Kidney (tissue), 22 donors: Measurements from ENCODE around the gene LIPJ. TPM values are rescaled to one million over a fixed set of nuclear protein-coding genes. Genes with fewer than 3 reads are reported as not detected.

Experiments used
- DNase-seq, 5 donors: peaks; one replicate each; pipeline ENCODE4 v3.0.0-alpha.2; 2013 to 2020
- FAIRE-seq: peaks from 2 replicates; lab custom pipeline; 2012; peaks lifted over from hg19 to GRCh38; lab: Jason Lieb, UNC
- H3K27ac ChIP-seq, 2 donors: one replicate each; pipeline ENCODE4 v1.7.0; 2013; ENCODE audit warnings: low read depth in 2 of 2, low read length in 2 of 2, inconsistent platforms in 1 of 2
- H3K27me3 ChIP-seq: one replicate; pipeline ENCODE4 v1.7.1; 2013; ENCODE audit warnings: low read length, inconsistent platforms; ENCODE audit not compliant: control insufficient read depth, insufficient read depth
- H3K36me3 ChIP-seq, 3 donors: one replicate each; pipeline versions ENCODE4 v1.7.0 to v1.7.1; 2013; ENCODE audit warnings: low read length in 3 of 3, control low read depth in 1 of 3, inconsistent platforms in 1 of 3; ENCODE audit not compliant: insufficient read depth in 3 of 3, control insufficient read depth in 2 of 3
- H3K4me1 ChIP-seq, 3 donors: one replicate each; pipeline versions ENCODE4 v1.7.0 to v1.7.1; 2013; ENCODE audit warnings: low read length in 3 of 3, inconsistent platforms in 1 of 3, low read depth in 1 of 3; ENCODE audit not compliant: control insufficient read depth in 2 of 3, insufficient read depth in 2 of 3
- H3K4me3 ChIP-seq, 3 donors: one replicate each; pipeline versions ENCODE4 v1.7.0 to v1.8.1; 2013; ENCODE audit warnings: low read length in 3 of 3, control low read depth in 1 of 3, inconsistent platforms in 1 of 3
- H3K9ac ChIP-seq, 3 donors: one replicate each; pipeline versions ENCODE4 v1.7.0 to v1.7.1; 2013; ENCODE audit warnings: low read length in 3 of 3, control low read depth in 1 of 3, inconsistent platforms in 1 of 3
- H3K9me3 ChIP-seq, 3 donors: one replicate each; pipeline versions ENCODE4 v1.7.0 to v1.7.1; 2013; ENCODE audit warnings: low read length in 3 of 3, control low read depth in 1 of 3, inconsistent platforms in 1 of 3; ENCODE audit not compliant: control insufficient read depth in 2 of 3, insufficient read depth in 1 of 3
- CTCF ChIP-seq: IDR thresholded peaks from 3 replicates; pipeline ENCODE4 v1.5.1; 2012; ENCODE audit warnings: mild to moderate bottlenecking, moderate library complexity, borderline replicate concordance; ENCODE audit not compliant: insufficient read depth; ENCODE audit errors: extremely low read depth
- intact Hi-C: fragments of 100-400 bp; cut with DNase I; formaldehyde crosslinking; loops from one replicate; pipeline ENCODE4 v1.11.1; 2022
- long read RNA-seq, 10 donors: library from polyadenylated mRNA in 1 of 10; unstranded in 1 of 10; transcript quantifications; one replicate each; pipeline ENCODE4 v2.0.0 and lab custom pipeline, GENCODE V29; 2021 to 2026
- polyA plus RNA-seq: library from polyadenylated mRNA; stranded (reverse); fragments of 350-450 nt; fragmentation: Illumina TruSeq; extraction: RNeasy Lipid Tissue Mini Kit (QIAGEN cat#74804); gene quantifications from one replicate; pipeline ENCODE4 v1.2.3, GENCODE V29; 2014; ENCODE audit warnings: low read depth, low replicate concordance; ENCODE audit not compliant: insufficient read depth
- total RNA-seq: library from RNA; stranded (reverse); fragmentation: NEBNext Ultra II Directional; extraction: Animal tissue kit (Norgen Biotek cat#: 25700); gene quantifications from one replicate; pipeline ENCODE4 v1.2.1, GENCODE V29; 2021
- donor health status: control.
- donor health status: control.
- donor health status: control.
- donor health status: control.
- donor health status: control.
- donor health status: DM: yes; HTN: yes; CAD: no.
- donor health status: Normal renal cell carcinoma (clear cell type).

LIPJ gene
- total RNA-seq: not detected
- not detected for polyA plus RNA-seq
- long read RNA-seq, donor 1: 0 reads
- long read RNA-seq, donor 2: 0 reads
- long read RNA-seq, donor 3: 0 reads
- long read RNA-seq, donor 4: 0 reads
- long read RNA-seq, donor 5: 0 reads
- long read RNA-seq, donor 6: 0 reads
- long read RNA-seq, donor 7: 0 reads
- long read RNA-seq, donor 8: 0 reads
- long read RNA-seq, donor 9: 0 reads
- long read RNA-seq, donor 10: 0 reads

GRCh38 chr10:88586462-88586861 lies at the start of gene LIPJ:
TSS of gene LIPJ (plus strand) at chr10:88586762. CDS start at chr10:88590688, 3,926 bp downstream.
- H3K4me1 ChIP-seq: peaks cover 0 to 3% (median 0%) of the 10 kb centered on the region in 3 donors
- no peak for DNase-seq
- FAIRE-seq: no peak
- H3K27me3 ChIP-seq: no peaks in the 10 kb centered on the region
- H3K36me3 ChIP-seq: no peaks in the 10 kb centered on the region
- H3K9ac ChIP-seq: no peak within 1 kb of the TSS
- intact Hi-C loops: no loop called here
- no peak within 1 kb of the TSS for H3K4me3 ChIP-seq
- H3K27ac ChIP-seq: no peak within 1 kb of the TSS
- TF ChIP-seq CTCF: no peak
- no peaks in the 10 kb centered on the region for H3K9me3 ChIP-seq

- intact Hi-C loops: no loop called here
- TF ChIP-seq CTCF: no peak
- DNase-seq (no peak), FAIRE-seq (no peak)
- no peaks in the 10 kb centered on the region for H3K27me3 ChIP-seq
- no peak overlapping the region for H3K4me3 ChIP-seq
- no peak overlapping the region for H3K27ac ChIP-seq
- no peaks in the 10 kb centered on the region for H3K9me3 ChIP-seq
- H3K9ac ChIP-seq: no peak overlapping the region
- no peaks in the 10 kb centered on the region for H3K4me1 ChIP-seq
- no peaks in the 10 kb centered on the region for H3K36me3 ChIP-seq
Observed at GRCh38 chr10:88537322-88537721, 49.2 kb upstream of the LIPJ start.

- Histone ChIP-seq H3K9me3 (no peaks in the 10 kb centered on the region), H3K27me3 (no peaks in the 10 kb centered on the region), H3K9ac (no peak overlapping the region), H3K36me3 (no peaks in the 10 kb centered on the region), H3K4me3 (no peak overlapping the region), H3K4me1 (no peaks in the 10 kb centered on the region), H3K27ac (no peak overlapping the region)
- no peak for FAIRE-seq
- intact Hi-C loops: no loop called here
- peak in 2 of 5 donors; percentile 20 to 40 for DNase-seq
- TF ChIP-seq CTCF: no peak
Observed at GRCh38 chr10:88538048-88538447, 48.5 kb upstream of the LIPJ start.
